Esophagus mucosa (tissue), 1 donor: ENCODE results near the gene SH3RF2. TPM values are rescaled to one million over a fixed set of nuclear protein-coding genes. Genes with fewer than 3 reads are reported as not detected.

ENCODE experiments used
- ATAC-seq: fragments of 200-7000 bp; cut with Tn5 transposase; one replicate; pipeline ENCODE4 v1.9.1; 2020
- total RNA-seq: library from RNA; stranded (reverse); gene quantifications from one replicate; pipeline ENCODE4 v1.2.4, GENCODE V29; 2023
- donor health status: DM: yes; HTN: yes; CAD: no.

SH3RF2 gene
- total RNA-seq, 1 donor from 2014 or later, result 49.8 TPM

DNA sequence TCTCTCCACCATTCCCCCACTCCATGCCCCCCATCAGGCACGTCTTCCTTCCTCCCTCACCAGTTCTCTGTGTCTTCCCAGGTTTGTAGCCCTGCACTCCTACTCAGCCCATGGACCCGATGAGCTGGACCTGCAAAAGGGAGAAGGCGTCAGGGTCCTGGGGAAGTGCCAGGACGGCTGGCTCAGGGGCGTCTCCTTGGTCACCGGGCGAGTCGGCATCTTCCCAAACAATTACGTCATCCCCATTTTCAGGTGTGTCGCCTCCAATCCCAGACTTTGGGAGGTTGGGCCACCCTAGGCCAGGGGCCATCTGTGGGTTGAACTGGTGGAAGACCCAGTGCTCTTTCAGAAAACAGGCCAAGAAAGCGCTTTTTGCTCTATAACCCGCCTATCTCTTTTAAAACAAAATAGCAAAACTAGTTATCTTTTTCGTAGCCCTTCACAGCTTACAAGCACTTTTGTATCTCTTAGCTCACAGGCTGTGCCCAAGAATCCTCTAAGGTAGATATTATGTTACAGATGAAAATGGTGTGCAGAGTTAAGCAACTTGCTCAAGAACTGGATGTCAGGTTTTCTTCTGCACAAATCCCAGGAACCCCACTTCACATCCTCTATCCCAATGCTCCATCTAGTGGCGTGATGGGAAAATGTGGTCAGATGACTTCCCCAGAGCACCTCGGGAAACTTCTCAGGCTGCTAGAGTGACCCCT is 112.8 kb downstream of the SH3RF2 start:
- ATAC-seq, result peak; percentile 78

DNA sequence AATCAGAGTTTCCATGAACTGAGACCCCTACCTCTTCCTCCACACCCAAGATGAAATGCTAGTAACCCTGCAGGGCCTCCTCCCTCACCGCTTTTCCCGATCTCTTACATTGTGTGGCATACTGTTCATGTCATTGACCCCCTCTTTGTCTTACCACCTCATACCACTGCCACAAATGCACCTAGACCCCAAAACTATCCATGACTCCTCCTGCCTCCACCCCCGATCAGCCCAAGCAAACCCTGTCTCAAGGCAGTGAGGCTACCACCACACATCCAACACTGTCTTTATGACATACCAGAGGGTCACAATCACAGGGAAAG is 113.3 kb downstream of the SH3RF2 start:
- ATAC-seq, result peak; percentile 3

DNA sequence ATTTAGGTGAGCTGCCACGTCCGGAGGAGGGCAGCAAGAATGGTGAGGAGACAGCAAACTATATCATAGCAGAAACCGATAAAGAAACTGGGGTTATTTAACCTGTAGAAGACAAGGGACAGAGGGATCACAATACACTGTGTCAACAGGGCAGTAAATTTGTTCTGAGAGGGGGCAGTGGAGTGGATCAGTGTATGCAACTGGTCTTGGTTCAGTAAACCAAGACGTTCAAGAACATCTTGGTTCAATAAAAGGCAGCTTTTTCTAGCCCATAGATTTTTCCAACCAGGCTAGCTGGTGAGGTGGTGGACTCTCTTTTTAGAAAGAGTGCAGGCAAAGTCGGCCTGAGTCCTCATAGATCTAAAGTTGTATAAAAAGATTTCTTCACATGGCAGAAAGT is 113.7 kb downstream of the SH3RF2 start:
- ATAC-seq, result no peak

DNA sequence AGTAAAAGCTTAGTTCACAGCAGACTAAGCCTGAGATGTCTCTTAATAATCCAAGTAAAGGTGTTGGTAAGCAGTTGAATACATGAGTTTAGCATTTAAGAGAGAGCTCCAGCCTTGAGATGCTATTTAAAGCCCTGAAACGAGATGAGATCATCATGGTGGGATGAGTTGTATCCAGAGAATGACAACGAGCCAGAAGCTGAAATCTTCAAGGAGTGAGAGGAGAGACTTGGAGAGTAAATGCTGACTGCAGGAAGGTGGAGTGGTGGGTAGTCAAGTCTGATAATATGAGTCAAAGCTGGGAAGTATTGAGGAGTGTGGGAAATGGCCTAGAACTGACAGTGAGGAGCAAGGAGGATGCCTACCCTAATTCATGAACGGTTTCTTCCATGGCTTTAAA is 115.3 kb downstream of the SH3RF2 start:
- no peak for ATAC-seq

DNA sequence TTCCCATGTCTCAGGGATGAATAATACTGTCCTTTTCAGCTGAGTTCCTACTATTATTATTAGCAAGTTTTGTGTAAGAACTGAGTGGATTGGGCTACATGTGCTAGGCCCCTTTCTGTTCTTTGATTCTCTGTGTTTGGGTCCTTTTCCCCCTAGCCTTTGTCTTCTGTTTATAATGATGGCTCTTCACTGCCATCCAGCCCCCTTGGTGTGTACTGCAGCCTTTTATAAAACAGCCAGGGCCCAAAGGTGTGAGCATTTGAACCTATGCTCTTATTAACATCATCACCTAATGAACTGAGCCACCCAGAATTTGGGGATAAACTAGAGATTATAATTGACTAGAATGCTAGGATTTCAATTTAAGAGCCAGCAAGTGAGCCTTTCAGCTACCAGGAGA is 116.4 kb downstream of the SH3RF2 start:
- no peak for ATAC-seq

DNA sequence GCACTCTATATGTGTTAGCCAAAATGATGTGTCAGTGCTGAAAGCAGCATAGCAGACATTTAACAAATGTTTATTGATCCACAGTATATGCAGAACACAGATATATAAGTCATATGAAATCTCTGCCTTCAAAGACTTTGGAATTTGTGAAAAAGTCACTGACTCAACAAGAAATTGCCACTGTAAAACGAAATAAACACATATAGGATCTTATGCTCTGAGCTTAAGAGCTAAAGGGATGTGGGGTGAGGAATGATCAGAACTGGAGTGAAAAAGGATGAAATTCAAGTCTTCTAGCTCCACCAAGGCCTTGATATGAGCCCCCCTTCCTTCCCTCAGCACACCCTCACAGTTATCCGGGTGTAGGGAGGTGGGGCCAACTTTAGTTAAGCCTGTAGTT is 119.1 kb downstream of the SH3RF2 start:
- no peak for ATAC-seq

DNA sequence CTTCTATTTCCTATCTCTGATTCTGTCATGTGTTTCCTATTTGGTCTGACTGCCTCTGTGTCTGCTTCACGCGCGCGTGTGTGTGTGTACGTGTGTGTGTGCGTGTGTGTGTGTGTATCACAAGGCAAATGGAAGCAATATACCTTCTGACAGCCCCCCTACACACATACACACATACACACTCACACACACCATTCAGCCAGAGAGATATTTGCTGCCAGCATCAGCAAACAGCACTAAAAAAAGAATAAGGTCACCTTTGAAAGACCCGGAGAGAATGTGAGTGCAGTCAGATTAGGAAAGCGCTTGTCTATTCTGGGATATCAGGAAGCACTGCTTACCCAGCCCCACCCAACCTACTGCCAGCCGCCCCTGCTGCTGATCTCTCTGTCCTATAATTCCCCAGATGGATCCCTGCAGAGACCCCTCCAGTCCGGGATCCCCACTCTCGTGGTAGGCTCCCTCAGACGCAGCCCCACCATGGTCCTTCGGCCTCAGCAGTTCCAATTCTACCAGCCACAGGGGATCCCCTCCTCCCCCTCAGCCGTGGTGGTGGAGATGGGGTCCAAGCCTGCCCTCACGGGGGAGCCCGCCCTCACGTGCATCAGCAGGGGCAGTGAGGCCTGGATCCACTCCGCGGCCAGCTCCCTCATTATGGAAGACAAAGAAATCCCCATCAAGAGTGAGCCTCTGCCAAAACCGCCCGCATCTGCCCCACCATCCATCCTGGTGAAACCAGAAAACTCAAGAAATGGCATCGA is 123.3 kb downstream of the SH3RF2 start:
- peak; percentile 27 for ATAC-seq

DNA sequence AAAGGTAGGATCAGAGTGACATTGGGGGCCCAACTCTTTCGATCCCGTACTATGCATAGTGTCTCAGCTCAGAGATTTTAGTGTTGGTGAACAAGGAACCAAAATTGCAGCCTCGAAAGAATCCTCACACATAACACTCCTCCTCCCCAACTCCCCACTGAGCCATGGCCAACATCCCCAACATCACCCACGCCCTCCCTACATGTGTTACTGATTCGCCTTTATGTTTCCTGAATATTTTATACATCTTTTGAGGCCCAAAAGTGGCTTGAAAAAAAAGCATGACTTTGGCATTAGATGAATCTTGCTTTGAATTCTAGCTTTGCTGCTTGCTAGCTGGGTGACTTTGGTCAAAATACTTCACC is 123.8 kb downstream of the SH3RF2 start:
- ATAC-seq, result no peak

DNA sequence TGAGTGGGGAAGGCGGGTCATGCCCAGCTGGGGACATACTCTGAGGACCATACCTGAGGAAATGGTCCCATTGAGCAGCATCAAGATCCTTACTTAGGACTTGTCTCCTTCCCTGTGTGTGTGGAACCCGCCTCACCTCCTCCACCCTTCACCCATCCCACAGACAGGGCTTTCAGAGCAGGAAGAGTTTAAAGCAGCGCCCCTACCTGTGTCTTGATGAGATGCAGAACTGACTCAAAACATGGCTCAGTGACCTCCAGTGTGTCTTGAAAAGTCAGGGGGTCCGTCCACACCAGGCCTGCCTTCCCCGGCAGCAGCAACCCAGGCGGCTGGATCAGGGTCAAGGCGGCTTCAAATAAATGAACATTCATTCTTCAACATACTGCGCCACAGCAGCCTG is 130.6 kb downstream of the SH3RF2 start:
- ATAC-seq, result no peak

DNA sequence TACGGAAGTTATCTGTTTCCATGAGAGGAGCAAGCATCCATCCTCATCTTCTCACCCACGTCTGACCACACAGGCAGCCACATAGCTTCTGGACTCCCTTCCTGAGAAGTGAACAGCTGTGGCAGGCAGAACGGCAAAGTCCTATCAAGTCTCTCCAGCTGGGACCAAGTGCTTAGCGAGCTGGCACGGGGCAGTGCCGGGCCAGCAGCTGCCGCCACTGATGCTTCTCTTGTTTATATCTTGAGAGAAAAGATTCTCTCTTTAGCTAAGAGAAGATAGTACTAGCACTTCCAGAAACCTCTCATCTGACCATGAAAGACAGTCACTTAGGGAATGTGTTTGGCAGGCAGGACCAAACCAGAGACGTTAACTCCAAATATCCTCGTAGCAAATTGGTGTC is 131.8 kb downstream of the SH3RF2 start:
- no peak for ATAC-seq

DNA sequence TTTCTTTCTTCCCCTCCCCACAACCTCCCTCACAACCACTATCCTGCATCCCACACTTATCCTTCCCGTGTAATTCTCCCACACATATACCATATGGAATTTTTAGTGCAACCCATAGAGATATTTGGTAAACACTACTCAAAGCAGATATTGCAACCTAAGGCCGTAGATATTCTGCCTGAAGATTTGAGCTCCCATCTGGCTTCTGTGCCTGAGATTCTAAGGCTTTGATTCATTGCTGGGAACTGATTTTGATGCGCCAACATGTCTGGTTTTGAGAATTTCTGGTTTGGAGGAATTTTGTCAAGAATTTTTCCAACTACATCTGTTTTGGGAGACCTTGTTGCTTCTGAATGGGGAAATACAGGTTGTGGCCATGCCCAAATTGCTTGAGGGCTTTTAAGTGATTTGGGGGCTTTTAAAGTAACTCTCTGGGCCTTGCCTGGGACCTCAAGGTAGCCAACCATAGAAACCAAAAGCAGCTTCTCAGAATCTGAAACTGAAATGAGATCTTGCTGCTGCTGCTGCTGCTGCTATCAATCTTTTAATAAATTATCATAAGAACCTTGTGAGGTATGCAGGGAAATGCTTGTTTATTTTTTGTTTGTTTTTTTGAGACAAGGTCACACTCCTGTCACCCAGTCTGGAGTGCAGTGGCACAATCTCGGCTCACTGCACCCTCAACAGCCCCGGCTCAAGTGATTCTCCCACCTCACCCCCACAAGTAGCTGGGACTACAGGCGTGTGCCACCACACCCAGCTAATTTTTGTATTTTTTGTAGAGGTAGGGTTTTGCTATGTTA is 132.8 kb downstream of the SH3RF2 start:
- ATAC-seq, result no peak

DNA sequence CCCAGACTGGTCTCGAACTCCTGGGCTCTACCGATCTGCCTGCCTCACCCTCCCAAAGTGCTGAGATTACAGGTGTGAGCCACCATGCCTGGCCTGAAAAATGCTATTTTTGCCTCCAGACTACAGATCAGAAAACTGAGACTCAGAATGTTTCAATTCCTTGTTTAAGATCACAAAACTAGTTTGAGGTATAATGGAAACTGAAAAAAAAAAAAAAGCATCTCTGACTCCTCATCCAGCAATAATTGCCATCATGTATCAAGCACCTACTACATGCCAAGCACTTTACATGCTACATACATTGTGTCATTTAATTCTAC is 133.4 kb downstream of the SH3RF2 start:
- no peak for ATAC-seq

DNA sequence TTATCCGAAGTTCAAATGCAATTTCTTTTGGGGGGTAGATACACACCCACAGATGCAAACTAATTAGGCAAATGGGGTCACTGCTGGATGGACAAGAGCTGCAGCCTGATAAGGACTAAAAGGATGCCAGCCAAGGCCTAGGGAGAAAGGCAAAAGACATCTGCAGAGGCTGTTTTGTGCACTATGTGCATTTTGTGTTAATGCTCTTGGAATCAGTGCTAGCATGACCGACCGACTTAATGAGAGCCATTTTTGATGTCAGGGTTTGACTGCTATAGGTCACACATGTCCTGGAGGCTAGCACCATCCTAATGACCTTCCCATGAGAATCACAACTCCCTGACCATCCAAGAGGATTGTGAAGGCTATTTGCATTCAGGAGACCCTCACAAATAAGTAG is 134.4 kb downstream of the SH3RF2 start:
- no peak for ATAC-seq

DNA sequence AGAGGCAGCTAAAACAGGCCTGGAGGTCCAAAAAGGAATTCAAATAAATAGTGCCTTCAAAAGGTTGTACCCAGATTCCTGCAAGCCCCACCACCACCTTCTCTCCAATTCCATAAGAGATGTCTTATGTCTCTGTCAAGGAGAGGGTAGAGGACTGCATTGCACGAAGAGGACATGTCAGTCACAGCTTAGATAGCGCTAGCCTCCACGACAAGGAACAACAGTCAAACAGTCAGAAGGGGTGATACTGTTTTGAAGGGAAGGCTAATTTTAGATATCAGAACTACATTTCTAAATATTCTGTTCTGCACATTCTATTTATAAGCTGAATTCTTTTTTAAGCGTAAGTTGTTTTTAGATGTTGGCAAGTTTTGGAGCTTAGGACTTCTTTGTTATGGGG is 134.8 kb downstream of the SH3RF2 start:
- no peak for ATAC-seq

DNA sequence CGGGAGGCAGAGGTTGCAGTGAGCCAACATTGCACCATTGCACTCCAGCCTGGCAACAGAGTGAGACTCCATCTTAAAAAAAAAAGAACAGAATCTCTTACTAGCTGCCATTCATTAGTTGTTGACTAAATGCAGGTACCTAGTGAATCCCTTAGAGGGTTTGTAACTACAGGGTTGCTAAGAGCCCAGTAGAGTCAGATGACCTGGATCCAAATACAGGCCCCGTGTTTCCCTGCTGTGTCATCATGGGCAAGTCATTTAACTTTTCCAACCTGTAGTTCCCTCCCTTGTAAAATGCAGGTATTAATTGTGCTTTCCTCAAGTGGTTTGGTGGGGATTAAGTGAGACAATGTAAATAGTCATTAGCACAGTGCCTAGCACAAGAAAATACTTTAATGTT is 136.2 kb downstream of the SH3RF2 start:
- peak; percentile 62 for ATAC-seq

DNA sequence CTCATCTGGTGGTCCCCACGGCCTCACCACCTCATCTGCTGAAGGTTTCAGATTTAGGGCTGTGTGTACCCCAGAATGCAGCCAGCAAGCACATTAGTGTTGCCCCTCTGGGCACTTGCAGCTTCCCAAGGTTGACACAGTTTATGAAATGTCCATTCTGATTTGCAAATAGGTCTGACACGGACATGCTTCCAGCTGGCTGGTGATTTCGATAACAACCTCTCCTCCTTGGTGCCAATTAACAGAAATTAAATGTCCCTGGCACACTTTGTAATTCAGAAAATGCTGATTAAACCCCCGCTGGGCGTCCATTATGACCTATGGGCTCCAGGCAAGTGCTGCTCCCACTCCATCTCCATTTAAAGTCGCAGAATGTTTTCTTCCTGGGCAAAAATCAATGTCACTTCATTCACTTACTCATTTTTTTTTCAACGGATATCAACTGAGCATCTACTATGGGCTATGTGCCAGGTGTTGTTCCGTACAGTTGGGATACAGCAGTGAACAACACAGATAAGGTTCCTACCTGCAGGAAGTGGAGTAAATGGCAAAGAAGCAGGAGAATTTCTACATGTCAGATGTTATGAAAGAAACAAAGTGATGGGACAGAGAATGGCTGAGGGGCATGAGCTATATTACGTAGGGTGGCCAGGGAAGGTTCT is 137.0 kb downstream of the SH3RF2 start:
- ATAC-seq, result no peak

DNA sequence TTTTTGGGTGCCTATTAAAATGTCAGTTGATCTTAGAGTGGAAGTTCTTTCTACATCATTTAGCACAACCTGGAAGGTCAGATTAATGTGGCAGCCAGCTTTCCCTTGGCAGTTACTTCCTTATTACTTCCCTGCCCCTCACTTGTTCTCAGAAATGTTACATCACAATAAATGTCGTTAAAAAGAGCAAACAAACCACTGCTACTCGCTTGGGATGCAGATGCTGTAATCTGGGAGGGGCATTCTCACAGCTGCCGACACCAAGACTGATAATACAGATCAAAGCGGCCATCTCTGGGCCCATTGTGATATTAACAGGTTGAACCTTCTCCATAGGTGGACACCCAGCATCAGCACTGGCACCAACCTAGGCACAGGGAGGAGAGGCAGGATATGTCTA is 139.7 kb downstream of the SH3RF2 start:
- no peak for ATAC-seq

DNA sequence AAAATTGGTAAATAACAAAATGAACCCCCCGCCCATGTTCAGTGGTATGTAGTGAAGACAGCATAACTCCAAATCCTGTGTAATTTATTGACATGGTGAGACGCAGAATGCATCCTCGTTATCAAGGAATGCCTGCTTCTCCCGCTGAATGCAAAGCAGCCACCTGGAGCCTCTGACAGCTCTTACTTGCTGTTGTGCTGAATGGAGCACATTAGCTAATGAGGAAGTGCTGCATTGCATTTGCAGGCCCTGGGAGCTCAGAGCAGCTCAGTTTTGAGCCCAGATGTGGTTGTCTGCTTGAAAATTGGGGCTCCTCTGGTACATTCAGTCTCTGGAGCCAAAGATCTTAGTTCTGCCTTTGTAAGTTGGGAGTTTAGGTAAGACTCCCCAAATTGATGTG is 140.1 kb downstream of the SH3RF2 start:
- ATAC-seq, result no peak

DNA sequence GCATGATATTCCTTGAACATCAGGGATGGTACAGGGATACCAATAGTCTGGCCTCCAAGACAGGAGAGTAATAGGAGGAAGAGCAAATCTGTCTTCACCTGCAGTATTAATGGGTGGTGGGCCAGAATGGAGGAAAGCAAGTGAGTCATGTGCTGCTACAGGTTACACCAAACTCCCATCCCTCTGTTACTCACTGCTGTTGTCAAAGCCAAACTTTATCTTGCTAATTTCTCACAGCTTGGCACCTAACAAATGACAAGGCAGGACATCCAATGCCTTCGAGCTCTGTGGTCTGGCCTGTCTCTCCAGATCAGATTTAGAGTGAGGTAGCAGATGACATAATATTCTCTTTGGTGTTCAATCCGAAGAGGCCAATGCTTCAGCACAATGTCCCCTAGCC is 142.2 kb downstream of the SH3RF2 start:
- ATAC-seq, result no peak

DNA sequence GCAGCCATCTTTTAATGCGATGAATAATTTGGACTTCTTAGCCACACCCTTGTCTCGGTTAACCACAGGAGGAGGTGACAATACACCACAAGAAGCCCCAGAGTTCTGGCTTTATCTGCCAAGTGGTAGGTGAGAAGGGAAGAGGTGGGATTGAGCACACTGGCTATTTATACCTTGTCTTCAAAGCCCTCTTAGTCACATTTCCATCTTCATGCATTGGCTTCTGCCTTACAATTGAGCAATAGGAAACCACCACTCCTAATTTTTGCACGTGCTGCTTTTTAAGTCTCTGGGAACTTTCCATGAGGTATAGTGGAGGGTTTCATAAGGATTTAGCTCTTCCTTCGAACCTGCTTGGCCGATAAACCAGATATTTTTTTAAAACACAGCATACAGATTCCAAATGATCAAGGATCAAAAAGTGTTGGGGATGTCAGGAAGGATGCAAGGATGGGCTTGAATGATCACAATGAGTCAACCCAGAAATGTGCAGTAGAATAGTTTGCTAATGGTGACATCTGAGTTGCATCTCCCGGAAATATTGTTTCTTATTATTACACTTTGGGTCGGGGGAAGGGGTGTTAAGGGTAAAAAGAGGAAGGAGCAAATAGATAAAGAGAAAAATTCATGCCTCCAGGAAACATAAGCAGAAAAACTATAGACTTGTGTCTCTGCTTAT is 143.5 kb downstream of the SH3RF2 start:
- ATAC-seq, result no peak

DNA sequence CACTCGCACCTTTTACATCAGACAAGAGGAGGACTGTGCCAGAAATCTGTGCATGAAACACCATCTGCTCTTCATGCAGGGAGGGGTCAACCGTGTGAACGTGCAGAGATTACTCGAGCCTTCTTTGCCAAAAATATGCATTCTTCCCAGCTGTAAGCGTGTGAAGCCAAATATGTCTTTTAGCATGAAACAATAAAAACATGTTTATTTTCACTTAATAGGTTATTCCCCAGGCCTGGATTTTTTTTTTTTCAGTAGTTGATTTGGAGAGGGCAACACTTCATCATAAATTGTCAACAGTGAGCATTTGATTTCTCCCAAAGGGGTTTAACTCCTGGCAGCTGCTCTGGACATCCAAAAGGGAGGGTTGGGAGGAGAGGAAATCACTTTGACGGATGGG is 145.2 kb downstream of the SH3RF2 start:
- no peak for ATAC-seq

DNA sequence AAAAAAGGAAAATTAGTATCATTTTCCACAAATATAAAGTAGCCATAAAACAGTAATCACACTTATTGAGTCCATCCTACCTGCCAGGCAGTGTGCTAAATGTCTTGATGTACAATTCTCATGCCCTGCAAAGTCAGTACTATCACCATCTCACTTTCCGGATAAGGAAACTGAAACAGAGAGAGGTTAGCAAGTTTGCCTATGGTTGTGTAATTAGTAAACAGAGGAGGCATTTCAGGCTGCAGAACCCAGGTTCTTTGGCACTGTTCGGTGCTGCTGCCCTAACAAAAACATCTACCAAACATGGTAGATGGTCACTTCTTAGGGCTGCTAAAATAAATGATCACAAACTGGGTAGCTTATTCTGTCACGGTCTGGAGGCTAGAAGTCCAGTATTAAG is 146.4 kb downstream of the SH3RF2 start:
- no peak for ATAC-seq

DNA sequence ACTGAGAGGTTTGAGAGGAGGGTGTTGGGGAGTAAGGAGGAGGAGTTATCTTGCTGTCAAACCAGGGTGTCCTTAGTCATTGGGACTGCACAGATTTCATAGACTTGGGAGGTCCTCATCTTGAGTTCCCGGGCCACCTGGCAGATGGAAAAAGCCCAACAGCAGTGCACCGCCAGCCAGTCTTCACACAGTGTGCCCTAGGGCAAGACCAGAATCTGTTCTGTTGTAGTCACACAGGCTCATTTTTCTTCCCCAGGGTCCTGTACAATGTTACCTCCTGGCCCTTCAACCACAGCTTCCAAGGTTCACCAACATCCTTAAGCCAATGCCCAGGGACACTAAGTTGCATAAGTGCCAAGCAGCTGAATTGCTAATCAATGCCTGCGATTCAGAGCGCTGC is 148.0 kb downstream of the SH3RF2 start:
- no peak for ATAC-seq
